ENCODE data around the gene GJA8. TPM values are rescaled to one million over a fixed set of nuclear protein-coding genes. Genes with fewer than 3 reads are reported as not detected.

GJA8 gene
- total and polyA plus RNA-seq, 2 experiments from 2014 or later = not detected

DNA sequence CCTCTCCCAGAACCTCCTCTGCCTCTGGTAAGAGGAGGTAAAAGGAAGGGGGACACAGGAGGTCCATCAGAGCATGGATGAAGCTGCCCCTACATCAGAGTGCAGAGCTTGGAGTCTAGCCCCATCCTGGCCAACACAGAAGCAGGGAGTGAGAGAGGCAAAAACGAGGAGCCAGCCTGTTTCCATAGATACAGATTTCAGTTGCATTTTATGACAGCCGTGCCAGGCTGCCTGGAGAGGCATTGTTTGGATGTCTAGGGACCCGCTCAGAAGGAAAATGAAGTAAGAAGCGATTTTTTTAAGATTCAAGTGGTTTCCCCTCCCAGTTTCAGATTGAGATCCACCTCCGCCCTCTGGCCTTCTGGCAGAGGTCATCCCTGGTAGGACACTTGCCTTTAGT lies 11.5 kb upstream of the GJA8 start:
- DNase-seq (ENCODE audit: low spot score) = no peak
- no peaks in the 10 kb centered on the region for H3K9me2 ChIP-seq (replicated peaks; ENCODE audit: insufficient read depth)
- WGBS (ENCODE audit: low lambda C conversion rate, missing lambda C conversion rate) = 73% methylated on average over 5 of the region's 5 CpGs
- no peaks in the 10 kb centered on the region for H3K79me2 ChIP-seq
- no peaks in the 10 kb centered on the region for H4K20me1 ChIP-seq (ENCODE audit: insufficient read depth, poor library complexity, severe bottlenecking)
- H3K36me3 ChIP-seq (replicated peaks; ENCODE audit: insufficient read depth, low read depth) = no peaks in the 10 kb centered on the region
- H3K9me3 ChIP-seq (ENCODE audit: low read depth) = no peaks in the 10 kb centered on the region
- no peak overlapping the region for H2AFZ ChIP-seq
- peaks cover 7% of the 10 kb centered on the region for H3K4me1 ChIP-seq (ENCODE audit: insufficient read depth)
- H3K27me3 ChIP-seq = no peaks in the 10 kb centered on the region
- TF ChIP-seq, protein P1, sequence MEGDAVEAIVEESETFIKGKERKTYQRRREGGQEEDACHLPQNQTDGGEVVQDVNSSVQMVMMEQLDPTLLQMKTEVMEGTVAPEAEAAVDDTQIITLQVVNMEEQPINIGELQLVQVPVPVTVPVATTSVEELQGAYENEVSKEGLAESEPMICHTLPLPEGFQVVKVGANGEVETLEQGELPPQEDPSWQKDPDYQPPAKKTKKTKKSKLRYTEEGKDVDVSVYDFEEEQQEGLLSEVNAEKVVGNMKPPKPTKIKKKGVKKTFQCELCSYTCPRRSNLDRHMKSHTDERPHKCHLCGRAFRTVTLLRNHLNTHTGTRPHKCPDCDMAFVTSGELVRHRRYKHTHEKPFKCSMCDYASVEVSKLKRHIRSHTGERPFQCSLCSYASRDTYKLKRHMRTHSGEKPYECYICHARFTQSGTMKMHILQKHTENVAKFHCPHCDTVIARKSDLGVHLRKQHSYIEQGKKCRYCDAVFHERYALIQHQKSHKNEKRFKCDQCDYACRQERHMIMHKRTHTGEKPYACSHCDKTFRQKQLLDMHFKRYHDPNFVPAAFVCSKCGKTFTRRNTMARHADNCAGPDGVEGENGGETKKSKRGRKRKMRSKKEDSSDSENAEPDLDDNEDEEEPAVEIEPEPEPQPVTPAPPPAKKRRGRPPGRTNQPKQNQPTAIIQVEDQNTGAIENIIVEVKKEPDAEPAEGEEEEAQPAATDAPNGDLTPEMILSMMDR (IDR thresholded peaks at IDR 0.05; ENCODE audit: poor library complexity) = no peak
- no peak for TF ChIP-seq EZH2 (IDR thresholded peaks at IDR 0.05; ENCODE audit: borderline replicate concordance)
- TF ChIP-seq EZH2phosphoT487 (IDR thresholded peaks at IDR 0.05; ENCODE audit: low read depth, severe bottlenecking, unreplicated experiment) = no peak
- H3K4me2 ChIP-seq = no peak overlapping the region
- H3K4me3 ChIP-seq = no peak overlapping the region
- no peak overlapping the region for H3K27ac ChIP-seq

DNA sequence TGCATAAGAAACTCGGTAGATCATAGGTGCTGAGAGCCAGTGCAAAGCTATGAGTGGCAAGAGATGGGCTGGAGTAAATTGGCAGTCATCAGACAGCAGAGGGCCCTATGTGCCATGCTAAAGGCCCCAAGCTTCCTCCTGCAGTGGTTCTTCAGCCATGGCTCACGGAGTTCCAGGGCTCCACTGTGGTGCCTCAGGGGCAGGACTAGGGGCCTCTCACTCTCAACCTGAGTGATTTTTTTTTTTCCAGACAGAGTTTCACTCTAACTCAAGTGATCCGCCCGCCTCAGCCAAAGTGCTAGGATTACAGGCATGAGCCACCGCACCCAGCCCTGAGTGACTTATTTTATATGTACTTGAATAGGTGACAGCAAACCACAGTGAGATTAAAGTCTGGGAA lies 10.4 kb upstream of the GJA8 start:
- WGBS (ENCODE audit: low lambda C conversion rate, missing lambda C conversion rate) = 61% methylated on average over 5 of the region's 5 CpGs
- Histone ChIP-seq H3K36me3 (replicated peaks; ENCODE audit: insufficient read depth, low read depth) (no peaks in the 10 kb centered on the region), H4K20me1 (ENCODE audit: insufficient read depth, poor library complexity, severe bottlenecking) (no peaks in the 10 kb centered on the region), H3K27ac (peak overlapping the region; percentile 38), H3K4me3 (no peak overlapping the region), H3K9me3 (ENCODE audit: low read depth) (no peaks in the 10 kb centered on the region), H2AFZ (peak overlapping the region; percentile 31), H3K79me2 (no peaks in the 10 kb centered on the region), H3K27me3 (no peaks in the 10 kb centered on the region), H3K9me2 (replicated peaks; ENCODE audit: insufficient read depth) (no peaks in the 10 kb centered on the region), H3K4me2 (peak overlapping the region; percentile 36), H3K4me1 (ENCODE audit: insufficient read depth) (peaks cover 7% of the 10 kb centered on the region)
- peak; percentile 31 for DNase-seq (ENCODE audit: low spot score)
- TF ChIP-seq EZH2 (IDR thresholded peaks at IDR 0.05; ENCODE audit: borderline replicate concordance) = no peak
- no peak for TF ChIP-seq EZH2phosphoT487 (IDR thresholded peaks at IDR 0.05; ENCODE audit: low read depth, severe bottlenecking, unreplicated experiment)
- TF ChIP-seq, protein P1 (IDR thresholded peaks at IDR 0.05; ENCODE audit: poor library complexity) = no peak

DNA sequence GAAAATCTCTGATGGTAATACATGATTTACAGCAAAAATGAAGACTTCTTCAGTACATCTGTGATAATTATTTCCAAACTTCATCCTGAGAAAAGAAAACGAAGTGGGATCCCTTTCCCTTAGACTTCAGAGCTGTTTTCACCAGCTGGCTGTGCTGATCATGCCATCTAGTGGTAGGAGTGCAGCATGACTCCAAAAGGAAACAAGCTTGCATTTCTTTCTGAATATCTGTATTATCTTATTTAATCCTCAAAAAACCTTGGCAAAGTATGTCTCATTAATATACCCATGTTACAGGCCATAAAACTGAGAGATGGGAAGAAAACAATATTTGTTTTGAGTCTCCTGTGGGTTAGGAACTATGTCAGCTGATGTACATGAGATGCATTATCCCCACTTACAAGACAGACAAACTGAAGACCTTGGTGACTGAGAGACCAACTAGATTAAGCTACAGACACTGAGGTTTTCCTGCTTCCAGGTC lies 9.8 kb upstream of the GJA8 start:
- peak overlapping the region; percentile 38 for H3K27ac ChIP-seq
- no peaks in the 10 kb centered on the region for H3K9me3 ChIP-seq (ENCODE audit: low read depth)
- peak overlapping the region; percentile 36 for H3K4me2 ChIP-seq
- H3K9me2 ChIP-seq (replicated peaks; ENCODE audit: insufficient read depth) = no peaks in the 10 kb centered on the region
- H3K27me3 ChIP-seq = no peaks in the 10 kb centered on the region
- peak overlapping the region; percentile 31 for H2AFZ ChIP-seq
- no peak for TF ChIP-seq EZH2 (IDR thresholded peaks at IDR 0.05; ENCODE audit: borderline replicate concordance)
- TF ChIP-seq, protein P1 (IDR thresholded peaks at IDR 0.05; ENCODE audit: poor library complexity) = peak; percentile 96
- no peaks in the 10 kb centered on the region for H4K20me1 ChIP-seq (ENCODE audit: insufficient read depth, poor library complexity, severe bottlenecking)
- no peaks in the 10 kb centered on the region for H3K36me3 ChIP-seq (replicated peaks; ENCODE audit: insufficient read depth, low read depth)
- DNase-seq (ENCODE audit: low spot score) = peak; percentile 68
- H3K4me1 ChIP-seq (ENCODE audit: insufficient read depth) = peaks cover 7% of the 10 kb centered on the region
- WGBS (ENCODE audit: low lambda C conversion rate, missing lambda C conversion rate) = 12% methylated on average over 1 of the region's 1 CpG
- H3K79me2 ChIP-seq = no peaks in the 10 kb centered on the region
- no peak overlapping the region for H3K4me3 ChIP-seq

DNA sequence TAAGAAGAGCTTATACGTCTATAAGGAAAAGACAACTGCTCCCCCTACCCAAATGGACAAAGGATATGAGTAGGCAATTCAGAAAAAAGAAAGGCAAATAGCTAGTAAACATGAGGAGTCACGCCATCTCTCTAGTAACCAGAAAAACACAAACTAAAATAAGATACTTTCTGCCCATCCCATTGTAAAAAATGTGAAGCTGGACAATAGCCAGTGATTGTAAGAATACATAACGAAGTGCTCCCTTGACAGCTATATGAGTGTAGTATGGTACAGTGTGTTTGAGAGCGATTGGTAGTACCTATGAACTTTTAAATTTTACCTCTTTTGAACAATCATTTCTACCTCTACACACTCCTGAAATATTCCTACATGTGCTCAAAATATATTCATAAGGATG lies 7.5 kb upstream of the GJA8 start:
- H3K4me1 ChIP-seq (ENCODE audit: insufficient read depth) = peaks cover 7% of the 10 kb centered on the region
- no peak overlapping the region for H2AFZ ChIP-seq
- H3K4me2 ChIP-seq = no peak overlapping the region
- H3K4me3 ChIP-seq = no peak overlapping the region
- H3K79me2 ChIP-seq = no peaks in the 10 kb centered on the region
- H3K27ac ChIP-seq = no peak overlapping the region
- no peaks in the 10 kb centered on the region for H3K9me3 ChIP-seq (ENCODE audit: low read depth)
- H4K20me1 ChIP-seq (ENCODE audit: insufficient read depth, poor library complexity, severe bottlenecking) = no peaks in the 10 kb centered on the region
- H3K9me2 ChIP-seq (replicated peaks; ENCODE audit: insufficient read depth) = no peaks in the 10 kb centered on the region
- no peaks in the 10 kb centered on the region for H3K27me3 ChIP-seq
- no peak for DNase-seq (ENCODE audit: low spot score)
- WGBS (ENCODE audit: low lambda C conversion rate, missing lambda C conversion rate) = 86% methylated on average over 4 of the region's 4 CpGs
- TF ChIP-seq, protein P1 (IDR thresholded peaks at IDR 0.05; ENCODE audit: poor library complexity) = no peak
- no peak for TF ChIP-seq EZH2 (IDR thresholded peaks at IDR 0.05; ENCODE audit: borderline replicate concordance)
- no peak for TF ChIP-seq EZH2phosphoT487 (IDR thresholded peaks at IDR 0.05; ENCODE audit: low read depth, severe bottlenecking, unreplicated experiment)
- no peaks in the 10 kb centered on the region for H3K36me3 ChIP-seq (replicated peaks; ENCODE audit: insufficient read depth, low read depth)
